ENCODE data around the gene SUFU.

DNA sequence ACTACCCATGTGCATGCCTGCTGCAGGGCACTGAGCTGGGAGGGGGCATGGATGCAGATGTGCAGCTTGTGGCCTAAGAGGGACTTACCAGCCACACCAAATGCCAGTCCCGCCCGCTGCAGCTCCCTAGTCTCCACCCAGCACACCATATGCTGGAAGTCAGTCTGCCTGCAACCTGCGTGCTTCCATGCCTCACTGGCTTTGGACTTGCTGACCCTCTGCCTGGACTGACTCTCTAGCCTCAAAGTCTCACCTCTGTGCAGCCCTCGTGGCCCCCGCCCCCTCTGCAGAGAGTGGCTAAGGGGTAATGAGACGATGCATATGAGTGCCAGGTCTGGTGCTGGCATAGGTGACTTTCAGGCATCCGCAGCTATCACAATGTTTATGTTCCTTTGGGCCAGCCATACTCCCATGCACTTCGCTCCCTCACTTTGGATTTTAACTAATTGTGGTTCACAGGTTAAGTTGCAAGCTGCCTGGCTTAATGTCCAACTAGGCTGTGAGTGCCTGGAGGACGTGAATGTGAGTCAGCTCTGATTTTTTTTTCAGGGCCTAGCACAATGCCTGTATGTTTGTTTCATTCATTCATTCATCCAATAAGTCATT, 162.2 kb downstream of the SUFU start:
- TF ChIP-seq CEBPB (IDR thresholded peaks at IDR 0.05; ENCODE audit: low read depth, low read length) (no peak), NFE2L2 (IDR thresholded peaks at IDR 0.05; ENCODE audit: low read depth, low read length) (no peak), MAFK (IDR thresholded peaks at IDR 0.05; ENCODE audit: low read depth, low read length) (no peak), SMC3 (IDR thresholded peaks at IDR 0.05; ENCODE audit: low read depth, low read length) (no peak), POLR2A (IDR thresholded peaks at IDR 0.05; ENCODE audit: low read depth, low read length) (no peak), RCOR1 (IDR thresholded peaks at IDR 0.05; ENCODE audit: insufficient replicate concordance, low read length) (no peak), BHLHE40 (IDR thresholded peaks at IDR 0.05; ENCODE audit: low read depth, low read length) (no peak)
- TF ChIP-seq, protein P1, sequence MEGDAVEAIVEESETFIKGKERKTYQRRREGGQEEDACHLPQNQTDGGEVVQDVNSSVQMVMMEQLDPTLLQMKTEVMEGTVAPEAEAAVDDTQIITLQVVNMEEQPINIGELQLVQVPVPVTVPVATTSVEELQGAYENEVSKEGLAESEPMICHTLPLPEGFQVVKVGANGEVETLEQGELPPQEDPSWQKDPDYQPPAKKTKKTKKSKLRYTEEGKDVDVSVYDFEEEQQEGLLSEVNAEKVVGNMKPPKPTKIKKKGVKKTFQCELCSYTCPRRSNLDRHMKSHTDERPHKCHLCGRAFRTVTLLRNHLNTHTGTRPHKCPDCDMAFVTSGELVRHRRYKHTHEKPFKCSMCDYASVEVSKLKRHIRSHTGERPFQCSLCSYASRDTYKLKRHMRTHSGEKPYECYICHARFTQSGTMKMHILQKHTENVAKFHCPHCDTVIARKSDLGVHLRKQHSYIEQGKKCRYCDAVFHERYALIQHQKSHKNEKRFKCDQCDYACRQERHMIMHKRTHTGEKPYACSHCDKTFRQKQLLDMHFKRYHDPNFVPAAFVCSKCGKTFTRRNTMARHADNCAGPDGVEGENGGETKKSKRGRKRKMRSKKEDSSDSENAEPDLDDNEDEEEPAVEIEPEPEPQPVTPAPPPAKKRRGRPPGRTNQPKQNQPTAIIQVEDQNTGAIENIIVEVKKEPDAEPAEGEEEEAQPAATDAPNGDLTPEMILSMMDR (conservative IDR thresholded peaks at IDR 0.05; ENCODE audit: low read depth, low read length): no peak

Data from IMR-90 (cell line).